Calu3 (cell line): Measurements from ENCODE around the gene VIPR2. TPM values are rescaled to one million over a fixed set of nuclear protein-coding genes. Genes with fewer than 3 reads are reported as not detected.

Source experiments
- BruUV-seq: library from RNA; stranded (reverse); fragments of 400-500 nt; replicated peaks from 2 replicates; lab custom pipeline; 2021; lab: Mats Ljungman, UMichigan
- CTCF ChIA-PET: fragments of 300-600 bp; sonication (Branson Sonifier 250); formaldehyde crosslinking; loops from one replicate; lab custom pipeline; 2022; ENCODE audit warnings: antibody characterized with exemption; lab: Charles Lee
- DNase-seq: peaks from one replicate; pipeline ENCODE4 v3.0.0; 2022
- H3K27ac Mint-ChIP-seq: one replicate; pipeline ENCODE4 v1.8.0; 2022; ENCODE audit warnings: mixed read lengths; ENCODE audit not compliant: unreplicated experiment
- H3K27me3 Mint-ChIP-seq: one replicate; pipeline ENCODE4 v1.8.0; 2022; ENCODE audit warnings: mixed read lengths; ENCODE audit not compliant: unreplicated experiment
- H3K36me3 Mint-ChIP-seq: one replicate; pipeline ENCODE4 v1.8.0; 2022; ENCODE audit warnings: mild to moderate bottlenecking, moderate library complexity, mixed read lengths; ENCODE audit not compliant: insufficient read depth, unreplicated experiment
- H3K4me1 Mint-ChIP-seq: one replicate; pipeline ENCODE4 v1.8.0; 2022; ENCODE audit warnings: mild to moderate bottlenecking, low read depth, mixed read lengths; ENCODE audit not compliant: unreplicated experiment
- H3K4me3 Mint-ChIP-seq: one replicate; pipeline ENCODE4 v1.8.0; 2022; ENCODE audit warnings: mild to moderate bottlenecking, low read depth, moderate library complexity, mixed read lengths; ENCODE audit not compliant: unreplicated experiment
- H3K9me3 Mint-ChIP-seq: one replicate; pipeline ENCODE4 v1.8.0; 2022; ENCODE audit warnings: low read depth, mixed read lengths; ENCODE audit not compliant: unreplicated experiment
- CTCF ChIP-seq: fragments of 200-600 bp; IDR thresholded peaks from one replicate; pipeline ENCODE4 v1.8.0; 2022; ENCODE audit warnings: antibody characterized with exemption; ENCODE audit not compliant: unreplicated experiment
- intact Hi-C: fragments of 100-400 bp; cut with micrococcal nuclease; formaldehyde crosslinking; loops from one replicate; pipeline ENCODE4 v1.10.0; 2022; ENCODE audit not compliant: unreplicated experiment
- total RNA-seq: library from RNA; stranded (reverse); gene quantifications from 2 replicates; pipeline ENCODE4 v1.2.3, GENCODE V29; 2022

VIPR2 gene
- total RNA-seq, 1 experiment from 2014 or later: not detected

GRCh38 chr7:159141167-159141566 is 3.5 kb downstream of the VIPR2 start:
- H3K27me3 Mint-ChIP-seq: peaks cover 15% of the 10 kb centered on the region
- BruUV-seq: no TSS peak
- no peaks in the 10 kb centered on the region for H3K4me1 Mint-ChIP-seq
- no peak for TF ChIP-seq CTCF
- intact Hi-C loops: no loop called here
- DNase-seq: no peak
- no peak overlapping the region for H3K4me3 Mint-ChIP-seq
- no peaks in the 10 kb centered on the region for H3K36me3 Mint-ChIP-seq
- H3K9me3 Mint-ChIP-seq: no peaks in the 10 kb centered on the region
- CTCF ChIA-PET: no interaction called here
- H3K27ac Mint-ChIP-seq: no peak overlapping the region

DNA sequence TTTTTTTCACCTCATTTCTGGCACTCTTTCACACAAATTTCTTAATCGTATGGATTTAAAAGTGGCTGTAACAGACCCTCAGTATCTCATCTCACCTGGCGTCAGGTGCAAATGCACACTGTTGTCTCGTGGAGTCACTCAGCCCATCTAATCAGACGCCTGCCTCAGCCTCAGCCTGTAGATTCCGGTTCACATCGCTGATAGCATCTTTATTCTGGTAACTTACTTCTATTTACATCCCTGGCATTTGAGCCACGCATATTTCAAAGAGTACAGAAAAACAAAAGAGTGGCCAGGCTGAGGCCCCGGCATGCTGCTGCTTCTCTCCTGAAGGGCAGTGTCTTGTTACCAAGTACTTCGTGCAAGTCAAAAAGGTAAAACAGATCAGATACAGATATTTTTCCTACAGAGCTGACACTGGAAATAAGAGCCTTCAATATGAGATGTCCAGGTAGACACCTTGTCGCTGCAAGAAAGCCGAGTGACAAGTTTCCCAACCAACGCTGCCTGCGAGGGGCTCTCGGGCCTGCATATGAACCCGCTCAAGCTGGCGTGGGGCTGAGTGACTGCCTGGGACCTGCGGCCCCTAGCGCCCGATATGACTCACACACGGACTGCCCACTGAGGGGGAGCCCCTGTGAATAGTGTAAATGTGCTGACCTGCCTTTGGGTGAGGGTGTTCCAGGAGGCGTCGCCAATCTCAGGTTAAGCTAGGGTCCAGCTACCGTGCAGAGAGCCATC is 4.3 kb downstream of the VIPR2 start:
- no peaks in the 10 kb centered on the region for H3K36me3 Mint-ChIP-seq
- no peak for TF ChIP-seq CTCF
- BruUV-seq: no TSS peak
- no peak overlapping the region for H3K4me3 Mint-ChIP-seq
- intact Hi-C loops: no loop called here
- peaks cover 15% of the 10 kb centered on the region for H3K27me3 Mint-ChIP-seq
- H3K9me3 Mint-ChIP-seq: no peaks in the 10 kb centered on the region
- no peaks in the 10 kb centered on the region for H3K4me1 Mint-ChIP-seq
- H3K27ac Mint-ChIP-seq: no peak overlapping the region
- CTCF ChIA-PET: interaction anchor here (0.6 kb wide), 1 partner anchor 173 kb away, joined by 4 read pairs; no protein-coding TSS in a partner anchor
- DNase-seq: no peak

- intact Hi-C loops: no loop called here
- Mint-ChIP-seq H3K9me3 (no peaks in the 10 kb centered on the region), H3K27ac (no peak overlapping the region), H3K27me3 (peaks cover 15% of the 10 kb centered on the region), H3K36me3 (no peaks in the 10 kb centered on the region), H3K4me1 (no peaks in the 10 kb centered on the region), H3K4me3 (no peak overlapping the region)
- no peak for TF ChIP-seq CTCF
- CTCF ChIA-PET: no interaction called here
- no peak for DNase-seq
- no TSS peak for BruUV-seq
Measured at GRCh38 chr7:159139639-159140038, 5.0 kb downstream of the VIPR2 start.

DNA sequence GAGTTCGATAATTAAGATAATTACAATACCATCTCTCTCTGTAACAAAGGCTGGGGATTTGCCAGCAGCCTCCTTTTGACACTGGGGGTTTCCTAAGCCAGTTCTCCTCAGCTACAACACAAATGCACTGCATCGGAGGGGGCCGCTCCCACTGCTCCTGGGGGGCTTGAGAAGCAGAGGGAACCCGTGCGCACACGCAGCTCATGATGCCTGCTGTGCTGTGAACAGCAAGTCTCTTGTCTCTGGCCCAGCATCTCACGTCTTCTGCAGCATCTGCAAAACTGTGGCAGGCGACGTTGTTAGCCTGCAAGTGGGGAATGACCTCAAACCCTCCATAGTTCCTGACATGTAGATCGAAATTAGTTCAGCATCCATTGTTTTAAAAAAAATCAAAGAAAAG is 5.5 kb downstream of the VIPR2 start:
- no peaks in the 10 kb centered on the region for H3K36me3 Mint-ChIP-seq
- CTCF ChIA-PET: no interaction called here
- intact Hi-C loops: no loop called here

More for the DNA sequence above, 5.5 kb downstream of the VIPR2 start:
- Mint-ChIP-seq H3K27ac (no peak overlapping the region), H3K27me3 (peaks cover 15% of the 10 kb centered on the region), H3K9me3 (no peaks in the 10 kb centered on the region), H3K4me3 (no peak overlapping the region), H3K4me1 (no peaks in the 10 kb centered on the region)
- TF ChIP-seq CTCF: no peak
- no peak for DNase-seq
- no TSS peak for BruUV-seq
